H1 (cell line): Measurements from ENCODE around the gene FBXL15. TPM values are rescaled to one million over a fixed set of nuclear protein-coding genes. Genes with fewer than 3 reads are reported as not detected.

Source experiments
- CHD7 ChIP-seq: fragments of 300-600 bp; sonication (generic); IDR thresholded peaks from 2 replicates; pipeline ENCODE4 v1.7.1; 2012; ENCODE audit warnings: low read length, moderate library complexity, mild to moderate bottlenecking, inconsistent platforms; ENCODE audit not compliant: insufficient replicate concordance
- CTCF ChIP-seq, 3 experiments: IDR thresholded peaks; 1 replicate in 2 of 3; 2 replicates in 1 of 3; pipeline versions ENCODE4 v1.5.1 to v1.6.1; 2011; ENCODE audit warnings: low read length in 3 of 3, mild to moderate bottlenecking in 3 of 3, inconsistent platforms in 2 of 3, low read depth in 1 of 3, moderate library complexity in 1 of 3; ENCODE audit not compliant: insufficient read depth in 1 of 3; ENCODE audit errors: control extremely low read depth in 1 of 3
- NANOG ChIP-seq: IDR thresholded peaks from 2 replicates; pipeline ENCODE4 v1.6.1; 2011; ENCODE audit warnings: low read length, low read depth, mild to moderate bottlenecking, inconsistent platforms; ENCODE audit not compliant: insufficient read depth, poor library complexity, severe bottlenecking
- POLR2AphosphoS5 ChIP-seq: IDR thresholded peaks from 2 replicates; pipeline ENCODE4 v1.6.1; 2011; ENCODE audit warnings: low read depth, low read length
- RAD21 ChIP-seq, 2 experiments: IDR thresholded peaks in 1 of 2; conservative IDR thresholded peaks in 1 of 2; 2 replicates each; pipeline ENCODE4 v1.6.1; 2011; ENCODE audit warnings: low read depth in 2 of 2, low read length in 2 of 2, improper control_type of control experiment in 1 of 2, inconsistent platforms in 1 of 2, mild to moderate bottlenecking in 1 of 2, moderate library complexity in 1 of 2
- SUZ12 ChIP-seq: fragments of 200-600 bp; sonication (generic); IDR thresholded peaks from 2 replicates; pipeline ENCODE4 v1.6.1; 2012; ENCODE audit warnings: mild to moderate bottlenecking, inconsistent platforms, low read length, moderate library complexity, mixed read lengths
- YY1 ChIP-seq: IDR thresholded peaks from 2 replicates; pipeline ENCODE4 v1.6.1; 2011; ENCODE audit warnings: low read depth, mild to moderate bottlenecking, low read length
- polyA plus RNA-seq, 7 experiments: library from polyadenylated mRNA; depleted of rRNA in 3 of 7; stranded (reverse) in 5 of 7; unstranded in 2 of 7; fragments of >200 nt in 5 of 7; fragments of 200-250 nt in 2 of 7; gene quantifications; 1 replicate in 5 of 7; 2 replicates in 1 of 7; 4 replicates in 1 of 7; pipeline versions ENCODE4 v1.2.1 to v1.2.3, GENCODE V29; 2011 to 2013; ENCODE audit warnings: missing spikeins in 2 of 7, mixed read lengths in 2 of 7
- total RNA-seq: library from RNA; stranded (reverse); fragmentation: NEBNext Ultra II Directional; extraction: Animal tissue kit (Norgen Biotek cat#: 25700); gene quantifications from 2 replicates; pipeline ENCODE4 v1.2.1, GENCODE V29; 2021

Gene FBXL15
- total and polyA plus RNA-seq, 2 of the 8 experiments (the other 6 are each of a cell fraction or from before 2014, with no cell fraction given) = 11.3 to 22.6 TPM

GRCh38 chr10:102375250-102375649, 45.4 kb upstream of the FBXL15 start (continued):
- TF ChIP-seq CHD7 (no peak), RAD21 (IDR thresholded peaks at IDR 0.05 in 1 of 2, conservative IDR thresholded peaks at IDR 0.05 in 1 of 2; ENCODE audit: low read depth in 2 of 2, low read length in 2 of 2) (peak; percentile 59 to 72), SUZ12 (no peak), NANOG (no peak), YY1 (no peak), CTCF (IDR thresholded peaks at IDR 0.05; ENCODE audit: control extremely low read depth in 1 of 3, insufficient read depth in 1 of 3, low read depth in 1 of 3, low read length in 3 of 3) (peak; percentile 41 to 65 (median 60)), POLR2AphosphoS5 (no peak)
